OCI-LY7 (cell line): ENCODE measurements around the gene OSBPL3. TPM values are rescaled to one million over a fixed set of nuclear protein-coding genes. Genes with fewer than 3 reads are reported as not detected.

Source experiments
- BruUV-seq: library from RNA; stranded (reverse); fragments of 400-500 nt; replicated peaks from 2 replicates; lab custom pipeline; 2021; lab: Mats Ljungman, UMichigan
- CTCF ChIA-PET: fragments of 300-600 bp; sonication (Branson Sonifier 250); formaldehyde crosslinking; loops from one replicate; lab custom pipeline; 2022; ENCODE audit warnings: antibody characterized with exemption; ENCODE audit not compliant: unreplicated experiment; lab: Charles Lee
- POLR2A ChIA-PET: fragments of 300-600 bp; sonication (Branson Sonifier 250); formaldehyde crosslinking; loops from one replicate; lab custom pipeline; 2022; ENCODE audit warnings: antibody characterized with exemption; lab: Charles Lee
- DNase-seq: peaks from one replicate; pipeline ENCODE4 v3.0.0-alpha.2; 2015; ENCODE audit warnings: low spot score
- H2AFZ ChIP-seq: fragments of 200-600 bp; sonication (generic), shearing (Covaris generic); 2 replicates; pipeline ENCODE4 v1.6.1; 2014; ENCODE audit warnings: mild to moderate bottlenecking, antibody characterized with exemption, low read length, moderate library complexity
- H3K27ac ChIP-seq: fragments of 200-600 bp; sonication (generic); 2 replicates; pipeline ENCODE4 v1.5.1; 2014; ENCODE audit warnings: mixed run types, low read depth, mild to moderate bottlenecking, moderate library complexity, low read length, inconsistent platforms; ENCODE audit not compliant: poor library complexity, severe bottlenecking
- H3K36me3 ChIP-seq: fragments of 200-600 bp; sonication (generic); 2 replicates; pipeline ENCODE4 v1.6.1; 2014; ENCODE audit warnings: mild to moderate bottlenecking, antibody characterized with exemption, low read length, moderate library complexity, mixed read lengths; ENCODE audit not compliant: insufficient read depth
- H3K4me1 ChIP-seq: fragments of 200-600 bp; sonication (generic); 2 replicates; pipeline ENCODE4 v1.5.1; 2014; ENCODE audit warnings: mild to moderate bottlenecking, low read length; ENCODE audit not compliant: insufficient read depth, poor library complexity, severe bottlenecking
- H3K4me2 ChIP-seq: fragments of 200-600 bp; sonication (generic); 2 replicates; pipeline ENCODE4 v1.6.1; 2014; ENCODE audit warnings: mild to moderate bottlenecking, low read length
- H3K4me3 ChIP-seq: fragments of 200-600 bp; sonication (generic); 2 replicates; pipeline ENCODE4 v1.5.1; 2014; ENCODE audit warnings: mild to moderate bottlenecking, low read depth, low read length; ENCODE audit not compliant: poor library complexity, severe bottlenecking
- H3K79me2 ChIP-seq: fragments of 200-600 bp; sonication (generic); 2 replicates; pipeline ENCODE4 v1.6.1; 2016; ENCODE audit warnings: low read depth, mild to moderate bottlenecking, low read length, moderate library complexity, mixed read lengths; ENCODE audit not compliant: insufficient read depth
- H3K9me2 ChIP-seq: fragments of 200-600 bp; sonication (generic); 2 replicates; pipeline ENCODE4 v1.6.1; 2016; ENCODE audit warnings: mild to moderate bottlenecking, low read length, mixed read lengths; ENCODE audit not compliant: insufficient read depth
- H3K9me3 ChIP-seq: fragments of 200-600 bp; sonication (generic); 2 replicates; pipeline ENCODE4 v1.6.1; 2014; ENCODE audit warnings: mild to moderate bottlenecking, mixed run types, low read length, mixed read lengths
- H4K20me1 ChIP-seq: fragments of 200-600 bp; sonication (generic); 2 replicates; pipeline ENCODE4 v1.6.1; 2014; ENCODE audit warnings: mild to moderate bottlenecking, antibody characterized with exemption, low read length, moderate library complexity, mixed read lengths; ENCODE audit not compliant: insufficient read depth
- EZH2phosphoT487 ChIP-seq: fragments of 200-600 bp; sonication (generic); IDR thresholded peaks from 2 replicates; pipeline ENCODE4 v1.6.1; 2018; ENCODE audit warnings: low read depth, borderline replicate concordance, mild to moderate bottlenecking, mixed run types, antibody characterized with exemption, low read length, moderate library complexity, mixed read lengths
- intact Hi-C: fragments of 100-400 bp; cut with micrococcal nuclease; formaldehyde crosslinking; loops from one replicate; pipeline ENCODE4 v1.10.0; 2022; ENCODE audit not compliant: unreplicated experiment
- total RNA-seq, 2 experiments: library from RNA; depleted of rRNA in 1 of 2; stranded (reverse); fragments of >200 nt in 1 of 2; shearing (Covaris generic) in 1 of 2; gene quantifications; 2 replicates each; pipeline ENCODE4 v1.2.3, GENCODE V29; 2014 to 2022
- TF ChIP-seq, protein P1 (sequence below): fragments of 200-600 bp; sonication (generic); conservative IDR thresholded peaks from 2 replicates; pipeline ENCODE4 v1.5.1; 2014; ENCODE audit warnings: mild to moderate bottlenecking, antibody characterized with exemption, low read length, moderate library complexity, mixed read lengths

OSBPL3 gene
- total RNA-seq, 2 experiments from 2014 or later, result 28.7 to 79.9 TPM

DNA sequence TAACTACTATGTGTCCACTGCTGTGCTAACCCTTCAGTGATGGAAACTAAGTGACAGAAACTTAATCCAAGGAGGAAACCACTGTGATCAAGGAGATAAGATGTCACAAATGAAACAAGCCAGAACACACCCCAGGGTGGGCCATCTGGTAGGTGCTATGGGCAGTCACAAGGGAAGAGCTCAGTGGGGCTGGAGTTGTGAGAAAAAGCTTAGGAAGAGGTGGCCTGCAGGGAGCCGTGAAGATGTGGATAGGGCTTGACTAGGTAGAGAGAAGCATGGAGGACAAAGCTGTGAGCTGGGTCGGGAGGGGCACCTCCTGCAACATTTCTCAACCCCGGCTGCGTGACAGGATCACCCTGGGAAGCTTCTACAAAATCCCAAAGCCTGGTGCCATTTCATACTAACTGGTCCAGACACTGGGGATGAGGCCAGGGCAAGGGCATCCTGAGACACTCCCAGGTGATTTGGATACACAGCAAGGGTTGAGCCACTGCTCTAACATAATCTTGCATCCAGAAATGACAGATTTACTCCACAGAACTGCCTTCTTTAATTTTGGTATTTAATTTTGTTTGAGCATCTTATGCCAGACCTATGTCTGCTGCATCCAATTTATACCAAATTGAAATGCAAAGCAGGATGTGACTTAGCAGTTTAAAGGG lies 69.3 kb downstream of the OSBPL3 start:
- H3K79me2 ChIP-seq, result peaks cover 88% of the 10 kb centered on the region
- H3K27ac ChIP-seq, result peak overlapping the region; percentile 72
- ChIA-PET POLR2A (interaction anchor here (0.7 to 4.0 kb wide), 16 partner anchors 8 to 89 kb away, joined by 3 to 43 read pairs (median 8); no protein-coding TSS in a partner anchor), CTCF (interaction anchor here (0.6 to 1.6 kb wide), 4 partner anchors 9 to 90 kb away, joined by 3 to 5 read pairs (median 4); no protein-coding TSS in a partner anchor)
- intact Hi-C loops, result no loop called here
- H3K9me2 ChIP-seq, result no peaks in the 10 kb centered on the region
- H3K9me3 ChIP-seq, result no peaks in the 10 kb centered on the region
- no peaks in the 10 kb centered on the region for H4K20me1 ChIP-seq
- BruUV-seq, result TSS peak; percentile 69
- peak overlapping the region; percentile 29 for H3K4me3 ChIP-seq
- H2AFZ ChIP-seq, result no peak overlapping the region
- peak overlapping the region; percentile 64 for H3K4me2 ChIP-seq
- TF ChIP-seq EZH2phosphoT487, result no peak
- TF ChIP-seq, protein P1, sequence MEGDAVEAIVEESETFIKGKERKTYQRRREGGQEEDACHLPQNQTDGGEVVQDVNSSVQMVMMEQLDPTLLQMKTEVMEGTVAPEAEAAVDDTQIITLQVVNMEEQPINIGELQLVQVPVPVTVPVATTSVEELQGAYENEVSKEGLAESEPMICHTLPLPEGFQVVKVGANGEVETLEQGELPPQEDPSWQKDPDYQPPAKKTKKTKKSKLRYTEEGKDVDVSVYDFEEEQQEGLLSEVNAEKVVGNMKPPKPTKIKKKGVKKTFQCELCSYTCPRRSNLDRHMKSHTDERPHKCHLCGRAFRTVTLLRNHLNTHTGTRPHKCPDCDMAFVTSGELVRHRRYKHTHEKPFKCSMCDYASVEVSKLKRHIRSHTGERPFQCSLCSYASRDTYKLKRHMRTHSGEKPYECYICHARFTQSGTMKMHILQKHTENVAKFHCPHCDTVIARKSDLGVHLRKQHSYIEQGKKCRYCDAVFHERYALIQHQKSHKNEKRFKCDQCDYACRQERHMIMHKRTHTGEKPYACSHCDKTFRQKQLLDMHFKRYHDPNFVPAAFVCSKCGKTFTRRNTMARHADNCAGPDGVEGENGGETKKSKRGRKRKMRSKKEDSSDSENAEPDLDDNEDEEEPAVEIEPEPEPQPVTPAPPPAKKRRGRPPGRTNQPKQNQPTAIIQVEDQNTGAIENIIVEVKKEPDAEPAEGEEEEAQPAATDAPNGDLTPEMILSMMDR, result no peak
- peaks cover 91% of the 10 kb centered on the region for H3K4me1 ChIP-seq
- DNase-seq, result no peak
- H3K36me3 ChIP-seq, result peaks cover 19% of the 10 kb centered on the region

DNA sequence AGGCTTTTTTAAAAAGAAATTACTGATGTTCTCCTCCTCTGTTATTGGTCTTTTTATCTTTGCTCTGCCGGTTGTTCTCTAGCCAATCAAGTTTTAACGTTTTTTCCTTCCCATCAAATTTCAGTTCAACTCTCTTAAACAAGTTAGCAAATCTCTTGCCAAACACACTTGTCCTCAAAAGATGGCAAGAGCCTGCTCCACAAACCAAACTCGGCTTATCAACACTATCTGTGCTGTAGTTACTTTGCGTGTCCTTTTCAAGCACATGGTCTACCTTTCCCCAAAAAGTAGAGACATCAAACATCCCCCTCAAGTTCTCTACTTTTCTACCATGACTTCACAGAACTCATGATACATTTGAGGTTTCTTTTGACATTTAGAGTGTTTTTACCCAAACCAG lies 71.3 kb downstream of the OSBPL3 start:
- TF ChIP-seq, protein P1, result no peak
- TF ChIP-seq EZH2phosphoT487, result no peak
- Histone ChIP-seq H2AFZ (no peak overlapping the region), H3K36me3 (peaks cover 18% of the 10 kb centered on the region), H3K4me2 (peak overlapping the region; percentile 23; the same call in 1 of the 2 replicates), H3K79me2 (peaks cover 85% of the 10 kb centered on the region), H3K27ac (no peak overlapping the region), H3K9me2 (no peaks in the 10 kb centered on the region), H3K4me3 (no peak overlapping the region), H3K9me3 (no peaks in the 10 kb centered on the region), H3K4me1 (peaks cover 89% of the 10 kb centered on the region), H4K20me1 (no peaks in the 10 kb centered on the region)
- BruUV-seq, result no TSS peak
- no peak for DNase-seq
- CTCF ChIA-PET, result no interaction called here
- intact Hi-C loops, result no loop called here
- POLR2A ChIA-PET, result interaction anchor here (1.2 to 4.0 kb wide), 6 partner anchors 9 to 81 kb away, joined by 3 to 43 read pairs (median 7); no protein-coding TSS in a partner anchor

DNA sequence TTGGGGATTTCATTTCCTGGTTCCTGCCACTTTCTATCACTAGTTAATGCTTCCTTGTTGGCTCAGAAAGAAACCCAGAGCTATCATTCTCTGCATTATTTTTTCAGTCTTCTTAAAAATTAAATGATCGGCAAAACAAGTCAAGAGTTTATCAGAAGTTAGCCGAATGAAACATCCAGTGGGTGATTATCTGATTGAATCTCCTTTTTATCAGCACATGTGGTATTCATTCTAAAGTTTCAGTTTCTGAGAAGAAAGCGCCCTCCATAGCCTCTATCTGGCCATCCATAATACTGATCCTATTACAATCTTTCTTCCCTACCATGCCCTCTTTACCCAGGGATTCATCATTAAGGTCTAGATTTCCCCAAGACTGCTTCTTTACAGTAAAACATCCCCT lies 71.8 kb downstream of the OSBPL3 start:
- H3K4me2 ChIP-seq, result peak overlapping the region; percentile 23

More for the DNA sequence above, 71.8 kb downstream of the OSBPL3 start:
- Histone ChIP-seq H3K9me2 (no peaks in the 10 kb centered on the region), H3K4me1 (peaks cover 88% of the 10 kb centered on the region), H3K79me2 (peaks cover 84% of the 10 kb centered on the region), H2AFZ (no peak overlapping the region), H3K27ac (no peak overlapping the region), H3K36me3 (peaks cover 22% of the 10 kb centered on the region), H3K9me3 (no peaks in the 10 kb centered on the region), H4K20me1 (no peaks in the 10 kb centered on the region), H3K4me3 (no peak overlapping the region)
- DNase-seq, result no peak
- no TSS peak for BruUV-seq
- intact Hi-C loops, result no loop called here
- TF ChIP-seq, protein P1, result no peak
- CTCF ChIA-PET, result no interaction called here
- POLR2A ChIA-PET, result interaction anchor here (1.2 to 1.3 kb wide), 3 partner anchors 29 to 81 kb away, joined by 3 to 4 read pairs (median 3); no protein-coding TSS in a partner anchor
